Right atrium auricular region (tissue), 2 donors: Measurements from ENCODE around the gene ZNF560. TPM values are rescaled to one million over a fixed set of nuclear protein-coding genes. Genes with fewer than 3 reads are reported as not detected.
"Not testable (repeated sequence)": the region's sequence is repeated elsewhere in the genome, so short reads cannot be mapped to it uniquely, and the experiment has no call there.

Experiments used
- DNase-seq: peaks from one replicate; pipeline ENCODE4 v3.0.0-alpha.2; 2019; ENCODE audit warnings: low spot score
- H3K27ac ChIP-seq, 2 donors: fragments of 200-600 bp; sonication (generic); 1 replicate in 1 of 2; 2 replicates in 1 of 2; pipeline ENCODE4 v1.5.1; 2016 to 2019
- H3K27me3 ChIP-seq, 2 donors: fragments of 200-600 bp; sonication (generic); one replicate each; pipeline versions ENCODE4 v1.5.1 to v1.6.0; 2017 to 2019
- H3K36me3 ChIP-seq: fragments of 200-600 bp; sonication (generic); one replicate; pipeline ENCODE4 v1.5.1; 2016
- H3K4me1 ChIP-seq, 2 donors: fragments of 200-600 bp; sonication (generic); one replicate each; pipeline versions ENCODE4 v1.5.1 to v1.6.0; 2017 to 2019
- H3K4me3 ChIP-seq, 2 donors: fragments of 200-600 bp; sonication (generic); 1 replicate in 1 of 2; 2 replicates in 1 of 2; pipeline ENCODE4 v1.5.1; 2017 to 2019; ENCODE audit warnings: mild to moderate bottlenecking in 1 of 2, moderate library complexity in 1 of 2
- H3K9me3 ChIP-seq, 2 donors: fragments of 200-600 bp; sonication (generic); one replicate each; pipeline ENCODE4 v1.5.1; 2019
- total RNA-seq, 2 donors: library from RNA; depleted of rRNA; stranded (reverse); fragments of >200 nt; gene quantifications; one replicate each; pipeline ENCODE4 v1.1.0, GENCODE V29; 2016
- TF ChIP-seq, protein P1 (sequence below), 2 donors: fragments of 200-600 bp; sonication (generic); IDR thresholded peaks; one replicate each; pipeline ENCODE4 v1.5.1; 2019; ENCODE audit warnings: antibody characterized with exemption in 2 of 2

The ZNF560 gene
- total RNA-seq = not detected

- Histone ChIP-seq H3K36me3 (no peaks in the 10 kb centered on the region), H3K9me3 (peaks cover 0 to 60% of the 10 kb centered on the region in 2 donors), H3K4me1 (no peaks in the 10 kb centered on the region), H3K27ac (no peak within 1 kb of the TSS), H3K27me3 (no peaks in the 10 kb centered on the region), H3K4me3 (no peak within 1 kb of the TSS)
- TF ChIP-seq, protein P1, sequence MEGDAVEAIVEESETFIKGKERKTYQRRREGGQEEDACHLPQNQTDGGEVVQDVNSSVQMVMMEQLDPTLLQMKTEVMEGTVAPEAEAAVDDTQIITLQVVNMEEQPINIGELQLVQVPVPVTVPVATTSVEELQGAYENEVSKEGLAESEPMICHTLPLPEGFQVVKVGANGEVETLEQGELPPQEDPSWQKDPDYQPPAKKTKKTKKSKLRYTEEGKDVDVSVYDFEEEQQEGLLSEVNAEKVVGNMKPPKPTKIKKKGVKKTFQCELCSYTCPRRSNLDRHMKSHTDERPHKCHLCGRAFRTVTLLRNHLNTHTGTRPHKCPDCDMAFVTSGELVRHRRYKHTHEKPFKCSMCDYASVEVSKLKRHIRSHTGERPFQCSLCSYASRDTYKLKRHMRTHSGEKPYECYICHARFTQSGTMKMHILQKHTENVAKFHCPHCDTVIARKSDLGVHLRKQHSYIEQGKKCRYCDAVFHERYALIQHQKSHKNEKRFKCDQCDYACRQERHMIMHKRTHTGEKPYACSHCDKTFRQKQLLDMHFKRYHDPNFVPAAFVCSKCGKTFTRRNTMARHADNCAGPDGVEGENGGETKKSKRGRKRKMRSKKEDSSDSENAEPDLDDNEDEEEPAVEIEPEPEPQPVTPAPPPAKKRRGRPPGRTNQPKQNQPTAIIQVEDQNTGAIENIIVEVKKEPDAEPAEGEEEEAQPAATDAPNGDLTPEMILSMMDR (IDR thresholded peaks at IDR 0.05) = no peak
- DNase-seq = no peak
Observed at GRCh38 chr19:9498183-9498902, at the start of gene ZNF560. TSS of gene ZNF560 (minus strand) at chr19:9498616. CDS start at chr19:9475313, 23,303 bp downstream.

DNA sequence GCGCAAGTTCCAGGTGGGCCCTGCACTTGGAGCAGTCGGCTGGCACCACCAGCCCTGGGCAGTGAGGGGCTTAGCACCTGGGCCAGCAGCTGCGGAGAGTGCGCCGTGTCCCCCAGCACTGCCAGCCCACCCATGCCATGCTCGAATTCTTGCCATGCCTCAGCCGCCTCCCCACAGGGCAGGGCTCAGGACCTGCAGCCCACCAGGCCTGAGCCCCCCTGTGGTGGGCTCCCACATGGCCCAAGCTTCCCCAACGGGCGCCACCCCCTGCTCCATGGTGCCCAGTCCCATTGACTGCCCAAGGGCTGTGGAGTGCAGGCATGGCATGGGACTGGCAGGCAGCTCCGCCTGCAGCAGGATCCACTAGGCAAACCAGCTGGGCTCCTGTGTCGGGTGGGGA is 49.5 kb upstream of the ZNF560 start:
- TF ChIP-seq, protein P1 (IDR thresholded peaks at IDR 0.05) = no peak
- no peak overlapping the region for H3K27ac ChIP-seq
- H3K9me3 ChIP-seq = peaks cover 0 to 7% of the 10 kb centered on the region in 2 donors
- no peaks in the 10 kb centered on the region for H3K36me3 ChIP-seq
- H3K4me1 ChIP-seq = no peaks in the 10 kb centered on the region
- no peak overlapping the region for H3K4me3 ChIP-seq
- no peak for DNase-seq
- H3K27me3 ChIP-seq = no peaks in the 10 kb centered on the region

DNA sequence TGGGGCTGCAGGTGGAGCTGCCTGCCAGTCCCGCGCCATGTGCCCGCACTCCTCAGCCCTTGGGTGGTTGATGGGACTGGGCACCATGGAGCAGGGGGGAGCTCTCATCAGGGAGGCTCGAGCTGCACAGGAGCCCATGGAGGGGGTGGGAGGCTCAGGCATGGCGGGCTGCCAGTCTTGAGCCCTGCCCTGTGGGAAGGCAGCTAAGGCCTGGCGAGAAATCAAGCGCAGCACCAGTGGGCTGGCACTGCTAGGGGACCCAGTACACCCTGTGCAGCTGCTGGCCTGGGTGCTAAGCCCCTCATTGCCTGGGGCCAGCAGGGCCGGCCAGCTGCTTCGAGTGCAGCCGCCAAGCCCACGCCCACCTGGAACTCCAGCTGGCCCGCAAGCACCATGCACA is 42.9 kb upstream of the ZNF560 start:
- not testable (repeated sequence) for H3K36me3 ChIP-seq, DNase-seq, H3K4me3 ChIP-seq

DNA sequence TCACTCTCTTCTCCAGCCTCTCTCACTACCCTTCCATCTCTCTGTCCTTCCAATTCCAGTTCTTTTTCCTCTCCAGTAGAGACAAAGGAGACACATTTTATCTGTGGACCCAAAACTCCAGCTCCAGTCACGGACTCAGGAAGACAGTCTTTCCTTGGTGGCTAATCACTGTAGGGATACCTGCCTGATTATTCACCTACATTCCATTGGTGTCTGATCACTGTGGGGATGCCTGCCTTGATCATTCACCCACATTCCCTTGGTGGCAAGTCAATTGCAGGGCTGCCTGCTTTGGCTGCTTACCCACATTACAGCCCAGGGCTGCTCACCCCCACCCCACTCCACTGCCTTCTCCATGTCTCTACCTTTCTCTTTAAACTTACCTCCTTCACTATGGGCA is 41.5 kb upstream of the ZNF560 start:
- peaks cover 0 to 13% of the 10 kb centered on the region in 2 donors for H3K4me1 ChIP-seq
- not testable (repeated sequence) for H3K4me3 ChIP-seq, H3K27me3 ChIP-seq, DNase-seq, H3K27ac ChIP-seq
- H3K9me3 ChIP-seq = peaks cover 0 to 16% of the 10 kb centered on the region in 2 donors
- peaks cover 14% of the 10 kb centered on the region for H3K36me3 ChIP-seq

More for the DNA sequence above, 42.9 kb upstream of the ZNF560 start:
- H3K4me1 ChIP-seq = peaks cover 0 to 13% of the 10 kb centered on the region in 2 donors
- not testable (repeated sequence) for H3K27me3 ChIP-seq, H3K9me3 ChIP-seq, H3K27ac ChIP-seq

DNA sequence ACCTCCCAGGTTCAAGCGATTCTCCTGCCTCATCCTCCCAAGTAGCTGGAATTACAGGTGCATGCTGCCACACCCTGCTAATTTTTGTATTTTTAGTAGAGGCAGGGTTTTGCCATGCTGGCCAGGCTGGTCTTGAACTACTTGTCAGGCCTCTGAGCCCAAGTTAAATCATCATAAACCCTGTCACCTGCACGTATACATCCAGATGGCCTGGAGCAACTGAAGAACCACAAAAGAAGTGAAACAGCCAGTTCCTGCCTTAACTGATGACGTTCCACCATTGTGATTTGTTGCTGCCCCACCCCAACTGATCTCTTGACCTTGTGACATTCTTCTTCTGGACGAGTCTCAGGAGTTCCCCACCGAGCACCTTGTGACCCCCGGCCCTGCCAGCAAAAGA is 40.8 kb upstream of the ZNF560 start:
- Histone ChIP-seq H3K4me1 (peaks cover 0 to 13% of the 10 kb centered on the region in 2 donors), H3K27ac (peak overlapping the region; percentile 94 to 95), H3K9me3 (peaks cover 0 to 23% of the 10 kb centered on the region in 2 donors), H3K4me3 (peak overlapping the region; percentile 71 to 95), H3K36me3 (peaks cover 22% of the 10 kb centered on the region)
- DNase-seq, H3K27me3 ChIP-seq: not testable (repeated sequence)

GRCh38 chr19:9538183-9539058 is 40.0 kb upstream of the ZNF560 start, which contains the start of gene ZNF426:
TSS of gene ZNF426 (minus strand) at chr19:9538645. CDS start at chr19:9536232, 2,413 bp downstream.
- Histone ChIP-seq H3K4me3 (peak within 1 kb of the TSS; percentile 71 to 95), H3K27ac (peak within 1 kb of the TSS; percentile 94 to 95), H3K27me3 (no peaks in the 10 kb centered on the region), H3K9me3 (peaks cover 0 to 31% of the 10 kb centered on the region in 2 donors), H3K4me1 (peaks cover 0 to 13% of the 10 kb centered on the region in 2 donors), H3K36me3 (peaks cover 29% of the 10 kb centered on the region)
- TF ChIP-seq, protein P1 (IDR thresholded peaks at IDR 0.05) = peak in 1 of 2 donors; percentile 5
- DNase-seq = peak; percentile 89

- no peak for DNase-seq
- TF ChIP-seq, protein P1 (IDR thresholded peaks at IDR 0.05) = no peak
- no peak overlapping the region for H3K27ac ChIP-seq
- no peak overlapping the region for H3K4me3 ChIP-seq
- peaks cover 0 to 13% of the 10 kb centered on the region in 2 donors for H3K4me1 ChIP-seq
- H3K36me3 ChIP-seq = peaks cover 54% of the 10 kb centered on the region
- H3K9me3 ChIP-seq = peaks cover 0 to 56% of the 10 kb centered on the region in 2 donors
- H3K27me3 ChIP-seq = no peaks in the 10 kb centered on the region
Observed at GRCh38 chr19:9535934-9536333, 37.5 kb upstream of the ZNF560 start.
